Breast epithelium (tissue), 4 donors: Measurements from ENCODE around the gene CDK4. TPM values are rescaled to one million over a fixed set of nuclear protein-coding genes. Genes with fewer than 3 reads are reported as not detected.

ENCODE experiments used
- DNase-seq, 2 donors: peaks; one replicate each; pipeline ENCODE4 v3.0.0-alpha.2; 2019; ENCODE audit warnings: low spot score in 2 of 2
- H3K27ac ChIP-seq, 2 donors: fragments of 200-600 bp; sonication (generic) in 1 of 2; one replicate each; pipeline ENCODE4 v1.5.1; 2016 to 2019; ENCODE audit warnings: mild to moderate bottlenecking in 1 of 2
- H3K27me3 ChIP-seq, 2 donors: fragments of 200-600 bp; sonication (generic) in 1 of 2; one replicate each; pipeline versions ENCODE4 v1.5.1 to v1.6.0; 2017 to 2019; ENCODE audit warnings: control low read depth in 1 of 2, mild to moderate bottlenecking in 1 of 2
- H3K36me3 ChIP-seq: fragments of 200-600 bp; one replicate; pipeline ENCODE4 v1.5.1; 2019
- H3K4me1 ChIP-seq, 2 donors: fragments of 200-600 bp; sonication (generic); one replicate each; pipeline ENCODE4 v1.5.1; 2016 to 2019; ENCODE audit warnings: control low read depth in 1 of 2
- H3K4me3 ChIP-seq, 3 donors: fragments of 200-600 bp; sonication (generic); 1 replicate in 2 of 3; 2 replicates in 1 of 3; pipeline ENCODE4 v1.5.1; 2016 to 2019; ENCODE audit warnings: mild to moderate bottlenecking in 3 of 3, moderate library complexity in 2 of 3
- H3K9me3 ChIP-seq, 2 donors: fragments of 200-600 bp; sonication (generic) in 1 of 2; one replicate each; pipeline ENCODE4 v1.5.1; 2016 to 2019; ENCODE audit warnings: control low read depth in 1 of 2
- CTCF ChIP-seq, 3 donors: fragments of 450-650 bp; IDR thresholded peaks; one replicate each; pipeline ENCODE4 v1.5.1; 2016 to 2017; ENCODE audit warnings: antibody characterized with exemption in 3 of 3, mild to moderate bottlenecking in 3 of 3, moderate library complexity in 3 of 3
- POLR2A ChIP-seq: fragments of 450-650 bp; IDR thresholded peaks from one replicate; pipeline ENCODE4 v1.6.1; 2016; ENCODE audit warnings: antibody characterized with exemption, mild to moderate bottlenecking, moderate library complexity
- POLR2AphosphoS5 ChIP-seq, 3 donors: sonication (generic); formaldehyde crosslinking; IDR thresholded peaks; one replicate each; pipeline ENCODE4 v1.6.1; 2017; ENCODE audit warnings: antibody characterized with exemption in 3 of 3
- intact Hi-C: fragments of 100-400 bp; cut with DNase I; formaldehyde crosslinking; loops from one replicate; pipeline ENCODE4 v1.15.1; 2023; ENCODE audit warnings: low total_unique reads
- total RNA-seq, 3 donors: library from RNA; depleted of rRNA; stranded (reverse); fragments of >200 nt; gene quantifications; one replicate each; pipeline ENCODE4 v1.1.0, GENCODE V29; 2016

Gene CDK4
- total RNA-seq, 3 donors from 2014 or later = 105 to 136 (median 109) TPM

DNA sequence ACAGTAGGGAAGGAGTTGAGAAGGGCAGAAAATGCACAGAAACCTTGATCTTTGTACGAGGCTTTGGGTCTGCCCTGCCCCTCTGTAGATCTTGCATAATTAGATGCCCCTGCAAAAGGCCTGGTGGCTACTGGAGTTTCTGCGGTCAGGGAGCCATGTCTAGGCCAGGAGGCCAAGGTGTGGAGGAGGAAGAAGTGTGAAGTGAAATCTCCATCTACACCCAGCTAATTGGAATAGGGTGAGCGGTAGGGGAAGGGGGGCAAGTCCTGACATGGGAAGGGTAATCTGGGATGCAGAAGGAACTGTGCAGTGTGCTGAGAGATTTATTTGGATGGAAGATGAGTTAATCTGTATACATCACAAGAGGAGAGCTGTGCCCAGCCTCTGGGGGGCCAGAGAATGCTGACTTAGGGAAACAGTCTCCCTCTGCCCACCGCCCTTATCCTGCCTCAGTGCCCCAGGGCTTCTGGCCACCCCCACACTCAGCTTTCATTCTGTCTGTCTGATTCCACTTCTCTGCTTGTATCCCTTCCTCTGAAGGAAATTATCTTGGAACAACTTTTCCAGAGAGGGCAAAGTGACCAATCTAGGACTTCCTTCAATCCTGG is 9.4 kb upstream of the CDK4 start:
- TF ChIP-seq POLR2A = no peak
- TF ChIP-seq CTCF (IDR thresholded peaks at IDR 0.05) = no peak
- TF ChIP-seq POLR2AphosphoS5 (IDR thresholded peaks at IDR 0.05) = no peak
- H3K27ac ChIP-seq = no peak overlapping the region
- no peak overlapping the region for H3K4me3 ChIP-seq
- peaks cover 0 to 25% of the 10 kb centered on the region in 2 donors for H3K27me3 ChIP-seq
- no peaks in the 10 kb centered on the region for H3K36me3 ChIP-seq
- DNase-seq = no peak
- intact Hi-C loops = no loop called here
- H3K9me3 ChIP-seq = no peaks in the 10 kb centered on the region
- peaks cover 0 to 4% of the 10 kb centered on the region in 2 donors for H3K4me1 ChIP-seq

DNA sequence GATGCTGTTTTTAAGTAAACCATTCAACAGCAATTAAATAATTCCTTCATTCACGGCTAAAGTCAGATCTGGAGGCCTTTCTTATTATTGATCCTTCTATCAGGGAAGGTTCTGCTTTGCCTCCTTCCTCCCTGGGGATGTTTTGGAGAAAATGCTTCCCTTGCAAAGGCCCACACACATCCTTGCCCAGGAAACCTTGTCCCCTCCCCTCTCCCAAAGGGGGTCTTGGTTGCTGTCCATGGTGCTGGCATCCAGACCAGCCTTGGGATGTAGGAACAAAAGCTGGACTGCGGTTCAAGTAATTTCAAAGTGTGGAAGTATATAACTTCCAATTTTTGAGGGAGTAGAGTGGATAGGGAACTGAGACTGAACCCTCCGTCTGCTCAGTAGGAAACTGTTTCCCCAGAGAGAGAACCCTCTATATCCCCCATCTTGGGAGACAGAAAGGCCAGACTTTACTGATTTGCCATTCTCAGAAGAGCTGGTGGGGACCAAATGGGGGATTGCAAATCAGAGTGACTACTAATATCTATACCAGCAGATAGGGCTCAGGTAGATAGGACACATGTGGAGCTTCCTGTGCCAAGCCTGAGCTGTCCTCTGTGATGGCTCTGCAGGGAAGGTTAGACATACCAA is 8.4 kb upstream of the CDK4 start:
- TF ChIP-seq POLR2AphosphoS5 (IDR thresholded peaks at IDR 0.05) (no peak), CTCF (IDR thresholded peaks at IDR 0.05) (no peak), POLR2A (no peak)
- no peaks in the 10 kb centered on the region for H3K9me3 ChIP-seq
- no peak overlapping the region for H3K27ac ChIP-seq
- peaks cover 0 to 18% of the 10 kb centered on the region in 2 donors for H3K27me3 ChIP-seq
- H3K4me1 ChIP-seq = peaks cover 0 to 6% of the 10 kb centered on the region in 2 donors
- H3K36me3 ChIP-seq = no peaks in the 10 kb centered on the region
- H3K4me3 ChIP-seq = no peak overlapping the region
- no peak for DNase-seq
- intact Hi-C loops = no loop called here

DNA sequence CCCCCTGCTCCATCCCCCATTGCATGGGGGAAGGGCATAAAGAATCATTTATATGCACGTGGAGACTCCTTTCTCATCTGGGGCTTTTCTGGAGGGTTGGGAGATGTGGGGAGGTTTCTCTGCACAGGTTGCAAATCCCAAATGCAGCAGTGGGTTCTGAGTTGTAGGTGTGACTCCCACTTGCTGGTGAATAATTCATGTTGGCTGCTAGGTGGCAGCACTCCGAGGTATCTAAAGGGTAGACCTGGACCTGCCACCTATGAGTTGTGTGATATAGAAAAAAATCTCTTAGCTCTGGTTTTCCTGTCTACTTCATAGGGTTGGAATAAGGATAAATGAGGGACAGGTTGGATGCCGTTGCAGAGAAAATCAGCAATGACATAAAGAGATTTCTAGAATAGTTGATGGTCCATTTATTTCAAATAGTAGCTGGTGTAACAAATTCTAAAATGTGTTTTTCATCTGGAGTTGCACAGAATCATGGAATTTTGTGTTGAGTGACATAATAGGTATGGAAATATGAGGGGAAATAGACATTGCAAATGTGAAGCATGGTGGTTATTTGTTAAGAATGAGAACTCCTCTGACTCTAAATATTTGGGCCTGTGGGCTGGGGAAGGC is 7.4 kb upstream of the CDK4 start:
- intact Hi-C loops = no loop called here

DNA sequence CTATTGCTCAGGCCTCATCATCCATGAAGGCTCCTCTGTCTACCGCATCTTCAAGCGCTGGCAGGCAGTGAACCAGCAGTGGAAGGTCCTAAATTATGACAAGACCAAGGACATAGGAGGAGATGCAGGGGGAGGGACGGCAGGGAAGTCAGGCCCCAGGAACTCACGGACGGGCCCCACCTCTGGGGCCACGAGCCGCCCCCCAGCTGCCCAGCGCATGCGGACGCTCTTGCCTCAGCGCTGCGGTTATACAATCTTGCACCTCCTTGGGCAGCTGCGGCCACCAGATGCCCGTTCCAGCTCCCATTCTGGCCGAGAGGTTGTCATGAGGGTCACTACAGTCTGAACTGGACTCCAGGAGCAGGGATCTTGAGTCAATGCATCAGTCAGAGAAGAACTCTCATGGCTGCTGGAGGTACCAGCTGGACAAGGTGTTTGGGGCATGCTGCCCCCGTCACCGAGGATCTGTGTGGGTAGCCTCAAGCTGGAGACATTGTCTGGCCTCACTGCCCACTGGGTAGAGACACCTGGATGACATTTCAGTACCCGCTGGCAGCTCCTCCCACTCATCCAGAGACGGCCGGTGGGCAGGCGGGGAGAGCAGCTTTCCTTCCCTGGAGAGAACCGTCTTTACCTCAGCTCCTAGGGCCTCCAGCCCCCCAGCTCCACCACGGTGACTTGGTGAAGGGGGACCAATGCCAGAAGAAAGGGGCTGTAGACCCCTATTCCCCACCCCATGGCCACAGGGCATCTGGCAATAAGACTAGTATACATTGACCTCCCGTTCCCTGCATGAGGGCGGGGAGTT is 6.6 kb upstream of the CDK4 start:
- peaks cover 0 to 5% of the 10 kb centered on the region in 2 donors for H3K27me3 ChIP-seq
- peaks cover 0 to 6% of the 10 kb centered on the region in 2 donors for H3K4me1 ChIP-seq
- no peaks in the 10 kb centered on the region for H3K9me3 ChIP-seq
- H3K4me3 ChIP-seq = no peak overlapping the region
- no peaks in the 10 kb centered on the region for H3K36me3 ChIP-seq
- intact Hi-C loops = no loop called here
- no peak overlapping the region for H3K27ac ChIP-seq
- no peak for DNase-seq
- TF ChIP-seq POLR2AphosphoS5 (IDR thresholded peaks at IDR 0.05) (no peak), POLR2A (no peak), CTCF (IDR thresholded peaks at IDR 0.05) (no peak)

More for the DNA sequence above, 7.4 kb upstream of the CDK4 start:
- H3K4me1 ChIP-seq = peaks cover 0 to 6% of the 10 kb centered on the region in 2 donors
- no peak overlapping the region for H3K27ac ChIP-seq
- TF ChIP-seq POLR2AphosphoS5 (IDR thresholded peaks at IDR 0.05) (no peak), CTCF (IDR thresholded peaks at IDR 0.05) (peak in 2 of 3 donors; percentile 28 to 43), POLR2A (no peak)
- no peak for DNase-seq
- peaks cover 0 to 9% of the 10 kb centered on the region in 2 donors for H3K27me3 ChIP-seq
- H3K36me3 ChIP-seq = no peaks in the 10 kb centered on the region
- no peak overlapping the region for H3K4me3 ChIP-seq
- H3K9me3 ChIP-seq = no peaks in the 10 kb centered on the region
